VCaP (cell line): Measurements from ENCODE around the gene GPD2.
"Not testable (repeated sequence)": the region's sequence is repeated elsewhere in the genome, so short reads cannot be mapped to it uniquely, and the experiment has no call there.

Source experiments
- H3K27ac ChIP-seq: fragments of 450-650 bp; 2 replicates; pipeline ENCODE4 v1.5.1; 2017
- CTCF ChIP-seq: fragments of 450-650 bp; conservative IDR thresholded peaks from 2 replicates; pipeline ENCODE4 v1.5.1; 2017; ENCODE audit warnings: mild to moderate bottlenecking, moderate library complexity

The GPD2 gene

GRCh38 chr2:156513219-156513618 lies 77.0 kb downstream of the GPD2 start:
- no peak overlapping the region; the same call in 1 of the 2 replicates for H3K27ac ChIP-seq
- TF ChIP-seq CTCF, result no peak

GRCh38 chr2:156517419-156517818 lies 81.2 kb downstream of the GPD2 start:
- no peak overlapping the region for H3K27ac ChIP-seq
- TF ChIP-seq CTCF, result no peak

GRCh38 chr2:156518138-156518537 lies 82.0 kb downstream of the GPD2 start:
- H3K27ac ChIP-seq, result no peak overlapping the region
- TF ChIP-seq CTCF, result no peak

GRCh38 chr2:156522864-156523440 lies 86.8 kb downstream of the GPD2 start:
- no peak for TF ChIP-seq CTCF
- H3K27ac ChIP-seq, result no peak overlapping the region

- H3K27ac ChIP-seq, result no peak overlapping the region
- no peak for TF ChIP-seq CTCF
Observed at GRCh38 chr2:156526950-156527636, 90.9 kb downstream of the GPD2 start.

GRCh38 chr2:156528583-156528982 lies 92.4 kb downstream of the GPD2 start:
- not testable (repeated sequence) for H3K27ac ChIP-seq

GRCh38 chr2:156532989-156533388 lies 96.8 kb downstream of the GPD2 start:
- TF ChIP-seq CTCF, result no peak
- no peak overlapping the region for H3K27ac ChIP-seq

GRCh38 chr2:156536534-156536933 lies 100.4 kb downstream of the GPD2 start:
- TF ChIP-seq CTCF, result no peak
- H3K27ac ChIP-seq, result no peak overlapping the region
